ENCODE results near the gene PAGE2. TPM values are rescaled to one million over a fixed set of nuclear protein-coding genes. Genes with fewer than 3 reads are reported as not detected.
"Not testable (repeated sequence)": the region's sequence is repeated elsewhere in the genome, so short reads cannot be mapped to it uniquely, and the experiment has no call there.

The PAGE2 gene
- total and polyA plus RNA-seq, 2 donors from 2014 or later: not detected

- no peak overlapping the region for H3K4me3 ChIP-seq (ENCODE audit: low read length in 3 of 3)
- FAIRE-seq: no peak
- no peaks in the 10 kb centered on the region for H3K27me3 ChIP-seq (ENCODE audit: control insufficient read depth, insufficient read depth, low read length)
- no peaks in the 10 kb centered on the region for H3K9me3 ChIP-seq (ENCODE audit: control insufficient read depth in 2 of 3, insufficient read depth in 1 of 3, low read length in 3 of 3)
- H3K36me3 ChIP-seq (ENCODE audit: control insufficient read depth in 2 of 3, insufficient read depth in 3 of 3, low read length in 3 of 3): no peaks in the 10 kb centered on the region
- intact Hi-C loops (cut with DNase I): no loop called here
- DNase-seq: no peak
- TF ChIP-seq CTCF (IDR thresholded peaks at IDR 0.05; ENCODE audit: borderline replicate concordance, extremely low read depth, insufficient read depth): no peak
- H3K9ac ChIP-seq (ENCODE audit: low read length in 3 of 3): no peak overlapping the region
- no peak overlapping the region for H3K27ac ChIP-seq (ENCODE audit: low read depth in 2 of 2, low read length in 2 of 2)
- H3K4me1 ChIP-seq (ENCODE audit: control insufficient read depth in 2 of 3, insufficient read depth in 2 of 3, low read depth in 1 of 3, low read length in 3 of 3): no peaks in the 10 kb centered on the region
Measured at GRCh38 chrX:55107262-55107661, 18.4 kb downstream of the PAGE2 start.

DNA sequence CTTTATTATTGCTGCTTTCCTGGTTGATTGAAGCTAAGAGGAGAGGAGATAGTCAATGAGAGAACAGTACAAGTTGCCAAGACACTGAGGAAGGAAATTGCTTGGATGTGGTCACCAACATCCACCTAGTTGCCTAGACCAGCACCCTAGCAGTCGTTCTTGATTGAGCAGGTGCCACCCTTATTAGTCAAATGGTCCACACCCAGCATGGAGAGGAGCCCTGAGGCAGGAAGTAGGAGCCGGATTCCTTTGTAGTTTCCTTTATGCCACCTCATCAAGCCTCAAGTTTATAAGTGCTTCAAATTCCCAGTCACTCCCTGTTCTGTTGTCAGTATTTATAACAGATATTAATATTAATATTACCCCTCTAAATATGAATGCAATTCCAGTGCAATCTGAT, 19.1 kb downstream of the PAGE2 start:
- H3K9ac ChIP-seq (ENCODE audit: low read length in 3 of 3): no peak overlapping the region
- H3K36me3 ChIP-seq (ENCODE audit: control insufficient read depth in 2 of 3, insufficient read depth in 3 of 3, low read length in 3 of 3): no peaks in the 10 kb centered on the region
- TF ChIP-seq CTCF (IDR thresholded peaks at IDR 0.05; ENCODE audit: borderline replicate concordance, extremely low read depth, insufficient read depth): no peak
- H3K9me3 ChIP-seq (ENCODE audit: control insufficient read depth in 2 of 3, insufficient read depth in 1 of 3, low read length in 3 of 3): no peaks in the 10 kb centered on the region
- FAIRE-seq (no peak), DNase-seq (no peak)
- no peaks in the 10 kb centered on the region for H3K27me3 ChIP-seq (ENCODE audit: control insufficient read depth, insufficient read depth, low read length)
- intact Hi-C loops (cut with DNase I): no loop called here
- no peak overlapping the region for H3K4me3 ChIP-seq (ENCODE audit: low read length in 3 of 3)
- no peak overlapping the region for H3K27ac ChIP-seq (ENCODE audit: low read depth in 2 of 2, low read length in 2 of 2)
- no peaks in the 10 kb centered on the region for H3K4me1 ChIP-seq (ENCODE audit: control insufficient read depth in 2 of 3, insufficient read depth in 2 of 3, low read depth in 1 of 3, low read length in 3 of 3)

DNA sequence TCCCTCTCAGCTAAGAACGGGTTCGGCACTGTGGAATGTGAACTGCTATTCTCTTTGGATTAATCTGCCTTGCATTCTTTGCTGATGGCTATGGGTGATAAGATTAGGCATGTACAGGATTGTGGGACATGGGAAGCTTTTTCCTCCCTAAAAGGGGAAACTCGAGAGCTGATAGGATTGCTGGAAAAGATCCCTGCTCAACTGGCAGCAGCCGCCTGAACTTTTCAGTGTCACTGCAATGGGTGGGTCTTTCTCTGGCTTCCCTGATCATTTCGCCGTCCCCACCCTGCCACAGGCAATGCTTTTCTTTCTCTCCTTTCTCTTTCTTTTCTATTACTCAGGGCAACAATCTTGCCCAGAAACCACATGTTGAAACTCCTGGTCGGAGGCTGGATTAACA, 20.5 kb downstream of the PAGE2 start:
- no peak for TF ChIP-seq CTCF (IDR thresholded peaks at IDR 0.05; ENCODE audit: borderline replicate concordance, extremely low read depth, insufficient read depth)
- DNase-seq (peak in 1 of 5 donors; percentile 11), FAIRE-seq (no peak)
- Histone ChIP-seq H3K4me3 (ENCODE audit: low read length in 3 of 3) (no peak overlapping the region), H3K9ac (ENCODE audit: low read length in 3 of 3) (no peak overlapping the region), H3K27me3 (ENCODE audit: control insufficient read depth, insufficient read depth, low read length) (no peaks in the 10 kb centered on the region), H3K9me3 (ENCODE audit: control insufficient read depth in 2 of 3, insufficient read depth in 1 of 3, low read length in 3 of 3) (no peaks in the 10 kb centered on the region), H3K4me1 (ENCODE audit: control insufficient read depth in 2 of 3, insufficient read depth in 2 of 3, low read depth in 1 of 3, low read length in 3 of 3) (no peaks in the 10 kb centered on the region), H3K27ac (ENCODE audit: low read depth in 2 of 2, low read length in 2 of 2) (peak overlapping the region in 1 of 2 donors; percentile 37), H3K36me3 (ENCODE audit: control insufficient read depth in 2 of 3, insufficient read depth in 3 of 3, low read length in 3 of 3) (no peaks in the 10 kb centered on the region)
- intact Hi-C loops (cut with DNase I): no loop called here

DNA sequence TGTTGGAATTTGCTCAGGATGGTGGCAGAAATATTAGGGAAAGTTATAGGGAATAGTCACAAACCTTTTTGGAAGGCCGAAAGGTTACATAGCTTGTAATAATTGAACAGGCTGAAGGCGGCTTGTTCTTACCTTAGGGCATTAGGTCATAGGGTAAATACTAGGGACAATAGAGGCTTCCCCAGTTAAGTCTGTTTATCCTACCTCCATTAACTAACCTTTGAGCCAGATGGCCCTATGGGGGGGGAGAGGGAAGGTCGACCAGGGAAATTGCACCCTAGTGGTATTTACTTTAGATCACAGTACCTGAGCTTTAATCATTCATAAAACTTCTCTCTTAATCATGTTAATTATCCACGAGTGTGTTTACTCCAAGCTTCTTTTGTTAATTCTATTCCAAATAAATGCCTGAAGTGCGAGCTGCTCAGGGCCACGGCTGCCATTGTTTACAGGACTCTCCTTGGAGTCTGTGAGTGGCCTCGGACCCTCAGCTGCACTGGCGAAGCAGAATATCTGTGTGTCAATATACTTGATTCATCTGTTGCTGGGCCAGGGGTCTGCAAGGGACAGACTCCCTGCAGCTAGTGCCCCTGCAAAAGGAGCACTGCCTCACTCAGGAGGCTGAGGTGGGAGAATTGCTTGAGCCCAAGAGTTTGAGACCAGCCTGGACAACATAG, 22.9 kb downstream of the PAGE2 start:
- Histone ChIP-seq H3K4me3 (ENCODE audit: low read length in 3 of 3) (no peak overlapping the region), H3K4me1 (ENCODE audit: control insufficient read depth in 2 of 3, insufficient read depth in 2 of 3, low read depth in 1 of 3, low read length in 3 of 3) (no peaks in the 10 kb centered on the region), H3K9me3 (ENCODE audit: control insufficient read depth in 2 of 3, insufficient read depth in 1 of 3, low read length in 3 of 3) (no peaks in the 10 kb centered on the region), H3K27me3 (ENCODE audit: control insufficient read depth, insufficient read depth, low read length) (no peaks in the 10 kb centered on the region), H3K9ac (ENCODE audit: low read length in 3 of 3) (no peak overlapping the region), H3K36me3 (ENCODE audit: control insufficient read depth in 2 of 3, insufficient read depth in 3 of 3, low read length in 3 of 3) (no peaks in the 10 kb centered on the region), H3K27ac (ENCODE audit: low read depth in 2 of 2, low read length in 2 of 2) (no peak overlapping the region)
- intact Hi-C loops (cut with DNase I): no loop called here
- no peak for DNase-seq
- FAIRE-seq: no peak
- no peak for TF ChIP-seq CTCF (IDR thresholded peaks at IDR 0.05; ENCODE audit: borderline replicate concordance, extremely low read depth, insufficient read depth)

DNA sequence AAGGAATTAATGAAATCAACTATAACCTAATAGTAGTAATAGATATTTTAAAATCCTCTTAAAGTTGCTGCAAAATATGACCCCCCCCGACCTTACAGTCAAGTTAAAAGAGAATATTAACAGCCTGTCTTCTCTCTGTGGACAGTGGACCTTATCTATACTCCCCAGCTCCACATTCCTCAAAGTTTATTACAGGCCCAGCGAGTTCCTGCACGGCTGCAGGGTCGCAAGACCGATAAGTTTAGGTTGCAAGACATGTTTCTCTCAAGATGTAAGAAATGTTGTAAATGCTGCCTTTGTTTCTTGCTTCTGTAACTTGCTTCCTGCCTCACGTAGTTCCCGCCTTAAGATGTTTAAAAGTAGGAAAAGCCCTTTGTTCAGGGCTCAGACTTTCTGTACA, 27.8 kb downstream of the PAGE2 start:
- FAIRE-seq; DNase-seq; H3K27ac ChIP-seq (ENCODE audit: low read depth in 2 of 2, low read length in 2 of 2); H3K4me3 ChIP-seq (ENCODE audit: low read length in 3 of 3); H3K27me3 ChIP-seq (ENCODE audit: control insufficient read depth, insufficient read depth, low read length); H3K36me3 ChIP-seq (ENCODE audit: control insufficient read depth in 2 of 3, insufficient read depth in 3 of 3, low read length in 3 of 3); intact Hi-C loops (cut with DNase I); H3K9ac ChIP-seq (ENCODE audit: low read length in 3 of 3); H3K4me1 ChIP-seq (ENCODE audit: control insufficient read depth in 2 of 3, insufficient read depth in 2 of 3, low read depth in 1 of 3, low read length in 3 of 3); H3K9me3 ChIP-seq (ENCODE audit: control insufficient read depth in 2 of 3, insufficient read depth in 1 of 3, low read length in 3 of 3): not testable (repeated sequence)
